Activated naive CD4-positive, alpha-beta T cell treated with anti-CD3 and anti-CD28 coated beads, Interleukin-2, amount 50 U/mL, for 24 hours (primary cell): ENCODE measurements around the gene SUN1.
"Not testable (repeated sequence)": the region's sequence is repeated elsewhere in the genome, so short reads cannot be mapped to it uniquely, and the experiment has no call there.

Source experiments
- H3K27ac Mint-ChIP-seq: one replicate; pipeline ENCODE4 v1.8.0; 2021; ENCODE audit warnings: mild to moderate bottlenecking, mixed read lengths
- H3K27me3 Mint-ChIP-seq: one replicate; pipeline ENCODE4 v1.8.0; 2021; ENCODE audit warnings: mixed read lengths
- H3K36me3 Mint-ChIP-seq: one replicate; pipeline ENCODE4 v1.8.0; 2021; ENCODE audit warnings: mixed read lengths
- H3K4me1 Mint-ChIP-seq: one replicate; pipeline ENCODE4 v1.8.0; 2021; ENCODE audit warnings: mixed read lengths
- H3K4me3 Mint-ChIP-seq: one replicate; pipeline ENCODE4 v1.8.0; 2021; ENCODE audit warnings: mild to moderate bottlenecking, mixed read lengths
- H3K9me3 Mint-ChIP-seq: one replicate; pipeline ENCODE4 v1.8.0; 2021; ENCODE audit warnings: mixed read lengths

SUN1 gene

GRCh38 chr7:855686-856369, 23.6 kb downstream of the SUN1 start:
- H3K36me3 Mint-ChIP-seq: peaks cover 16% of the 10 kb centered on the region
- no peaks in the 10 kb centered on the region for H3K9me3 Mint-ChIP-seq
- H3K4me1 Mint-ChIP-seq: no peaks in the 10 kb centered on the region
- H3K27ac Mint-ChIP-seq: no peak overlapping the region
- no peak overlapping the region for H3K4me3 Mint-ChIP-seq
- no peaks in the 10 kb centered on the region for H3K27me3 Mint-ChIP-seq

GRCh38 chr7:856444-857095, 24.3 kb downstream of the SUN1 start:
- H3K36me3 Mint-ChIP-seq: peaks cover 18% of the 10 kb centered on the region
- H3K27ac Mint-ChIP-seq: no peak overlapping the region
- no peak overlapping the region for H3K4me3 Mint-ChIP-seq
- no peaks in the 10 kb centered on the region for H3K4me1 Mint-ChIP-seq
- H3K27me3 Mint-ChIP-seq: no peaks in the 10 kb centered on the region
- no peaks in the 10 kb centered on the region for H3K9me3 Mint-ChIP-seq

GRCh38 chr7:857661-858060, 25.4 kb downstream of the SUN1 start:
- Mint-ChIP-seq H3K4me3 (no peak overlapping the region), H3K4me1 (no peaks in the 10 kb centered on the region), H3K9me3 (no peaks in the 10 kb centered on the region), H3K27ac (no peak overlapping the region), H3K36me3 (peaks cover 22% of the 10 kb centered on the region), H3K27me3 (no peaks in the 10 kb centered on the region)

GRCh38 chr7:859359-860030, 27.2 kb downstream of the SUN1 start:
- H3K4me3 Mint-ChIP-seq: no peak overlapping the region
- no peaks in the 10 kb centered on the region for H3K9me3 Mint-ChIP-seq
- H3K36me3 Mint-ChIP-seq: peaks cover 20% of the 10 kb centered on the region
- H3K4me1 Mint-ChIP-seq: no peaks in the 10 kb centered on the region
- H3K27me3 Mint-ChIP-seq: no peaks in the 10 kb centered on the region
- no peak overlapping the region for H3K27ac Mint-ChIP-seq

- no peak overlapping the region for H3K4me3 Mint-ChIP-seq
- peaks cover 23% of the 10 kb centered on the region for H3K36me3 Mint-ChIP-seq
- H3K27ac Mint-ChIP-seq: no peak overlapping the region
- no peaks in the 10 kb centered on the region for H3K27me3 Mint-ChIP-seq
- no peaks in the 10 kb centered on the region for H3K4me1 Mint-ChIP-seq
- no peaks in the 10 kb centered on the region for H3K9me3 Mint-ChIP-seq
These were observed 27.9 kb downstream of the SUN1 start for GRCh38 chr7:860149-860548.

GRCh38 chr7:861222-861621, 28.9 kb downstream of the SUN1 start:
- Mint-ChIP-seq H3K36me3 (peaks cover 23% of the 10 kb centered on the region), H3K27ac (no peak overlapping the region), H3K27me3 (no peaks in the 10 kb centered on the region), H3K9me3 (no peaks in the 10 kb centered on the region), H3K4me1 (no peaks in the 10 kb centered on the region), H3K4me3 (no peak overlapping the region)

- H3K9me3 Mint-ChIP-seq: no peaks in the 10 kb centered on the region
- no peaks in the 10 kb centered on the region for H3K4me1 Mint-ChIP-seq
- H3K27ac Mint-ChIP-seq: no peak overlapping the region
- peaks cover 25% of the 10 kb centered on the region for H3K36me3 Mint-ChIP-seq
- no peaks in the 10 kb centered on the region for H3K27me3 Mint-ChIP-seq
- H3K4me3 Mint-ChIP-seq: no peak overlapping the region
These were observed 29.9 kb downstream of the SUN1 start for GRCh38 chr7:862157-862556.

- Mint-ChIP-seq H3K27ac (no peak overlapping the region), H3K27me3 (no peaks in the 10 kb centered on the region), H3K4me3 (no peak overlapping the region), H3K4me1 (no peaks in the 10 kb centered on the region), H3K9me3 (no peaks in the 10 kb centered on the region), H3K36me3 (peaks cover 25% of the 10 kb centered on the region)
These were observed 30.8 kb downstream of the SUN1 start for GRCh38 chr7:863106-863505.

GRCh38 chr7:865921-866320, 33.6 kb downstream of the SUN1 start:
- no peaks in the 10 kb centered on the region for H3K9me3 Mint-ChIP-seq

GRCh38 chr7:867001-867405, 34.7 kb downstream of the SUN1 start:
- Mint-ChIP-seq H3K36me3 (peaks cover 13% of the 10 kb centered on the region), H3K27ac (no peak overlapping the region), H3K27me3 (no peaks in the 10 kb centered on the region), H3K4me3 (no peak overlapping the region), H3K4me1 (peaks cover 8% of the 10 kb centered on the region), H3K9me3 (no peaks in the 10 kb centered on the region)

More at GRCh38 chr7:865921-866320, 33.6 kb downstream of the SUN1 start:
- peaks cover 5% of the 10 kb centered on the region for H3K4me1 Mint-ChIP-seq
- no peak overlapping the region for H3K4me3 Mint-ChIP-seq
- peaks cover 13% of the 10 kb centered on the region for H3K36me3 Mint-ChIP-seq
- H3K27me3 Mint-ChIP-seq: no peaks in the 10 kb centered on the region
- no peak overlapping the region for H3K27ac Mint-ChIP-seq

GRCh38 chr7:867406-868188, 35.3 kb downstream of the SUN1 start:
- Mint-ChIP-seq H3K27me3 (no peaks in the 10 kb centered on the region), H3K27ac (no peak overlapping the region), H3K4me3 (no peak overlapping the region), H3K9me3 (no peaks in the 10 kb centered on the region), H3K4me1 (peaks cover 8% of the 10 kb centered on the region), H3K36me3 (peaks cover 10% of the 10 kb centered on the region)

GRCh38 chr7:868189-868486, 35.9 kb downstream of the SUN1 start:
- Mint-ChIP-seq H3K4me3 (no peak overlapping the region), H3K9me3 (no peaks in the 10 kb centered on the region), H3K27ac (no peak overlapping the region), H3K36me3 (peaks cover 12% of the 10 kb centered on the region), H3K4me1 (peaks cover 11% of the 10 kb centered on the region), H3K27me3 (no peaks in the 10 kb centered on the region)

- peak overlapping the region; percentile 46 for H3K27ac Mint-ChIP-seq
- peaks cover 19% of the 10 kb centered on the region for H3K4me1 Mint-ChIP-seq
- H3K36me3 Mint-ChIP-seq: peaks cover 15% of the 10 kb centered on the region
- no peaks in the 10 kb centered on the region for H3K27me3 Mint-ChIP-seq
- H3K9me3 Mint-ChIP-seq: no peaks in the 10 kb centered on the region
- no peak overlapping the region for H3K4me3 Mint-ChIP-seq
These were observed 37.1 kb downstream of the SUN1 start for GRCh38 chr7:869348-869747.

GRCh38 chr7:871900-872537, 39.7 kb downstream of the SUN1 start:
- peak overlapping the region; percentile 70 for H3K27ac Mint-ChIP-seq
- H3K4me3 Mint-ChIP-seq: no peak overlapping the region
- no peaks in the 10 kb centered on the region for H3K27me3 Mint-ChIP-seq
- H3K4me1 Mint-ChIP-seq: peaks cover 19% of the 10 kb centered on the region
- peaks cover 10% of the 10 kb centered on the region for H3K36me3 Mint-ChIP-seq
- no peaks in the 10 kb centered on the region for H3K9me3 Mint-ChIP-seq

GRCh38 chr7:872685-873084, 40.4 kb downstream of the SUN1 start:
- H3K4me3 Mint-ChIP-seq, H3K27me3 Mint-ChIP-seq, H3K27ac Mint-ChIP-seq, H3K9me3 Mint-ChIP-seq: not testable (repeated sequence)
- H3K4me1 Mint-ChIP-seq: peaks cover 19% of the 10 kb centered on the region
- peaks cover 10% of the 10 kb centered on the region for H3K36me3 Mint-ChIP-seq
